H1 (cell line): Measurements from ENCODE around the gene LSM2. TPM values are rescaled to one million over a fixed set of nuclear protein-coding genes. Genes with fewer than 3 reads are reported as not detected.

Experiments
- ATF2 ChIP-seq: IDR thresholded peaks from 2 replicates; pipeline ENCODE4 v1.6.1; 2012; ENCODE audit warnings: low read length, inconsistent platforms
- ATF3 ChIP-seq: IDR thresholded peaks from 2 replicates; pipeline ENCODE4 v1.6.1; 2011; ENCODE audit warnings: low read depth, mild to moderate bottlenecking, low read length; ENCODE audit not compliant: insufficient read depth
- BCL11A ChIP-seq, 2 experiments: IDR thresholded peaks; one replicate each; pipeline ENCODE4 v1.6.1; 2011; ENCODE audit warnings: low read depth in 2 of 2, low read length in 2 of 2, mild to moderate bottlenecking in 2 of 2
- CREB1 ChIP-seq: IDR thresholded peaks from 2 replicates; pipeline ENCODE4 v1.6.1; 2012; ENCODE audit warnings: inconsistent platforms
- E2F6 ChIP-seq: IDR thresholded peaks from 2 replicates; pipeline ENCODE4 v1.6.1; 2012; ENCODE audit warnings: inconsistent platforms
- GTF2F1 ChIP-seq: IDR thresholded peaks from 2 replicates; pipeline ENCODE4 v1.6.1; 2012; ENCODE audit warnings: low read depth, low read length, improper control_type of control experiment, borderline replicate concordance
- HDAC2 ChIP-seq, 2 experiments: fragments of 300-600 bp in 1 of 2; sonication (generic) in 1 of 2; IDR thresholded peaks; 2 replicates each; pipeline ENCODE4 v1.6.1; 2011 to 2012; ENCODE audit warnings: low read depth in 2 of 2, low read length in 2 of 2, mild to moderate bottlenecking in 2 of 2, moderate library complexity in 2 of 2, borderline replicate concordance in 1 of 2, inconsistent platforms in 1 of 2
- KDM1A ChIP-seq: fragments of 200-600, 300-600 bp; sonication (generic); IDR thresholded peaks from 2 replicates; pipeline ENCODE4 v1.7.1; 2016; ENCODE audit warnings: mild to moderate bottlenecking, low read length, borderline replicate concordance
- KDM4A ChIP-seq: IDR thresholded peaks from one replicate; pipeline ENCODE4 v1.7.1; 2012; ENCODE audit warnings: low read depth, mild to moderate bottlenecking, moderate library complexity, low read length, inconsistent platforms; ENCODE audit not compliant: severe bottlenecking
- MAX ChIP-seq: IDR thresholded peaks from 2 replicates; pipeline ENCODE4 v1.6.1; 2012; ENCODE audit warnings: inconsistent platforms
- PHF8 ChIP-seq: fragments of 200-600 bp; sonication (generic); conservative IDR thresholded peaks from 2 replicates; pipeline ENCODE4 v1.7.1; 2012; ENCODE audit warnings: low read depth, mild to moderate bottlenecking, inconsistent platforms, low read length, moderate library complexity
- POLR2AphosphoS5 ChIP-seq: IDR thresholded peaks from 2 replicates; pipeline ENCODE4 v1.6.1; 2011; ENCODE audit warnings: low read depth, low read length
- POU5F1 ChIP-seq: IDR thresholded peaks from 2 replicates; pipeline ENCODE4 v1.6.1; 2011; ENCODE audit warnings: low read depth, mild to moderate bottlenecking, low read length, moderate library complexity
- RBBP5 ChIP-seq: IDR thresholded peaks from 2 replicates; pipeline ENCODE4 v1.7.1; 2012; ENCODE audit warnings: low read depth, mild to moderate bottlenecking, inconsistent platforms, low read length, moderate library complexity, borderline replicate concordance
- SP2 ChIP-seq: IDR thresholded peaks from 2 replicates; pipeline ENCODE4 v1.6.1; 2012; ENCODE audit warnings: mild to moderate bottlenecking, low read length, inconsistent platforms
- SP4 ChIP-seq: IDR thresholded peaks from 2 replicates; pipeline ENCODE4 v1.6.1; 2012; ENCODE audit warnings: low read length, inconsistent platforms
- TAF7 ChIP-seq: optimal IDR thresholded peaks from 2 replicates; pipeline ENCODE3; 2011; ENCODE audit warnings: low read depth, mild to moderate bottlenecking, inconsistent platforms, low read length, moderate library complexity, borderline replicate concordance
- TEAD4 ChIP-seq: IDR thresholded peaks from 2 replicates; pipeline ENCODE4 v1.6.1; 2012; ENCODE audit warnings: low read depth, low read length, inconsistent platforms, mixed read lengths
- YY1 ChIP-seq: IDR thresholded peaks from 2 replicates; pipeline ENCODE4 v1.6.1; 2011; ENCODE audit warnings: low read depth, mild to moderate bottlenecking, low read length
- polyA plus RNA-seq, 7 experiments: library from polyadenylated mRNA; depleted of rRNA in 3 of 7; stranded (reverse) in 5 of 7; unstranded in 2 of 7; fragments of >200 nt in 5 of 7; fragments of 200-250 nt in 2 of 7; gene quantifications; 1 replicate in 5 of 7; 2 replicates in 1 of 7; 4 replicates in 1 of 7; pipeline versions ENCODE4 v1.2.1 to v1.2.3, GENCODE V29; 2011 to 2013; ENCODE audit warnings: missing spikeins in 2 of 7, mixed read lengths in 2 of 7
- total RNA-seq: library from RNA; stranded (reverse); fragmentation: NEBNext Ultra II Directional; extraction: Animal tissue kit (Norgen Biotek cat#: 25700); gene quantifications from 2 replicates; pipeline ENCODE4 v1.2.1, GENCODE V29; 2021

LSM2 gene
- total and polyA plus RNA-seq, 2 of the 8 experiments (the other 6 are each of a cell fraction or from before 2014, with no cell fraction given), result 127 to 168 TPM

- TF ChIP-seq E2F6 (peak; percentile 80), KDM1A (peak; percentile 77; the same call in 1 of the 2 replicates), RBBP5 (peak; percentile 65; the same call in 1 of the 2 replicates), BCL11A (IDR thresholded peaks at IDR 0.05; ENCODE audit: low read depth in 2 of 2, low read length in 2 of 2) (peak in 1 of 2 experiments; percentile 11), TEAD4 (no peak), SP2 (no peak), KDM4A (peak; percentile 76), POU5F1 (0 out of 2 replicates have a peak, but pooled peaks have one; percentile 36), ATF2 (peak; percentile 68; the same call in 1 of the 2 replicates), HDAC2 (IDR thresholded peaks at IDR 0.05; ENCODE audit: borderline replicate concordance in 1 of 2, low read depth in 2 of 2, low read length in 2 of 2) (peak in 1 of 2 experiments; percentile 73; a peak in 2 of 4 replicates), POLR2AphosphoS5 (peak; percentile 97), YY1 (peak; percentile 95), TAF7 (peak; percentile 99), MAX (0 out of 2 replicates have a peak, but pooled peaks have one; percentile 25), GTF2F1 (peak; percentile 97), SP4 (peak; percentile 100), ATF3 (no peak), PHF8 (peak; percentile 90), CREB1 (no peak; the same call in 1 of the 2 replicates)
Observed at GRCh38 chr6:31834367-31835250, 27.8 kb upstream of the LSM2 start (continued).
